ENCODE measurements around the gene C19orf81.

C19orf81 gene

DNA sequence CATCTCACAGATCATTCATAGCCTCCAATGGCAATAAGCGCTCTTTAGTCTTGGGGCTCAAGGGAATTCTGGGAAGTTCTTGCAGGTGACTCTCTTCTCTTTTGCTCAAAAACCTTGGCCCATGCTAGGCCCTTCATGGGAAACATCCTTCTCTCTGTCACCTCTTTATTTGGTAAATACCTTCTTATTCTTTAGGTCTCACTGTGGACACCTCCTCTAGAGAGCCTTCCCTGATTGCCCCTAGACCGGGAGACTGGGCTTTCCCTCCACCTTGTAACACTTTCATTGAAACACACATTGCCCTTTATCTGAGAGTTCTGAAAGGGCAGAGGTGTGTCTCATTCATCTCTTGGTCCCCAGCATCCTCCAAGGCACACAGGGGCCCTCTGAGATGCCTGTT, 1.9 kb downstream of the C19orf81 start:
- H3K4me1 ChIP-seq (ENCODE audit: low read depth, poor library complexity, severe bottlenecking): no peaks in the 10 kb centered on the region
- TF ChIP-seq, protein P1, sequence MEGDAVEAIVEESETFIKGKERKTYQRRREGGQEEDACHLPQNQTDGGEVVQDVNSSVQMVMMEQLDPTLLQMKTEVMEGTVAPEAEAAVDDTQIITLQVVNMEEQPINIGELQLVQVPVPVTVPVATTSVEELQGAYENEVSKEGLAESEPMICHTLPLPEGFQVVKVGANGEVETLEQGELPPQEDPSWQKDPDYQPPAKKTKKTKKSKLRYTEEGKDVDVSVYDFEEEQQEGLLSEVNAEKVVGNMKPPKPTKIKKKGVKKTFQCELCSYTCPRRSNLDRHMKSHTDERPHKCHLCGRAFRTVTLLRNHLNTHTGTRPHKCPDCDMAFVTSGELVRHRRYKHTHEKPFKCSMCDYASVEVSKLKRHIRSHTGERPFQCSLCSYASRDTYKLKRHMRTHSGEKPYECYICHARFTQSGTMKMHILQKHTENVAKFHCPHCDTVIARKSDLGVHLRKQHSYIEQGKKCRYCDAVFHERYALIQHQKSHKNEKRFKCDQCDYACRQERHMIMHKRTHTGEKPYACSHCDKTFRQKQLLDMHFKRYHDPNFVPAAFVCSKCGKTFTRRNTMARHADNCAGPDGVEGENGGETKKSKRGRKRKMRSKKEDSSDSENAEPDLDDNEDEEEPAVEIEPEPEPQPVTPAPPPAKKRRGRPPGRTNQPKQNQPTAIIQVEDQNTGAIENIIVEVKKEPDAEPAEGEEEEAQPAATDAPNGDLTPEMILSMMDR (conservative IDR thresholded peaks at IDR 0.05; ENCODE audit: low read depth, low read length): no peak
- H3K27me3 ChIP-seq (ENCODE audit: insufficient read depth, low read depth): no peaks in the 10 kb centered on the region; the same call in 1 of the 2 replicates
- H3K4me3 ChIP-seq (IDR thresholded peaks at IDR 0.05; ENCODE audit: insufficient read depth, low read depth, low read length): no peak overlapping the region
- H3K9ac ChIP-seq: no peak overlapping the region
- H4K20me1 ChIP-seq (ENCODE audit: insufficient read depth): no peaks in the 10 kb centered on the region
- H3K79me2 ChIP-seq (ENCODE audit: insufficient read depth, low read depth): no peaks in the 10 kb centered on the region
- no peak overlapping the region for H3K27ac ChIP-seq
- H3K36me3 ChIP-seq (ENCODE audit: insufficient read depth): no peaks in the 10 kb centered on the region
- no peak overlapping the region for H2AFZ ChIP-seq (ENCODE audit: low read depth)
- H3K4me2 ChIP-seq: no peak overlapping the region

DNA sequence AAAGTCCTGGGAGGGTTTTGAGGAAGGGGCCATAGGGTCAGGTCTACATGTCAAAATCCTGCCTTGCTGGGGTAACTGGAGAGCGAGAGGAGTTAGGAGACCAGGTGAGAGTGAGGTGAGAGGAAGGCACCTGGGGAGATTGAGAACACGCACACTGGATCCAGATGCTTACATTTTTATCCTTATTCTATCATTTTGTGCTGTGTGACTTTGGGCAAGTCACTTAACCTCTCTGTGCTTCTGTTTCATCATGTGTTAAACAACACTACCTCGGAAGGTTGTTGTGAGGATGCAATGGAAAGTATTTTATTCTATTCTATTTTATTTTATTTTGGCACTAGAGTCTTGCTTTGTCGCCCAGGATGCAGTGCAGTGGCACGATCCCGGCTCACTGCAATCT, 3.5 kb downstream of the C19orf81 start:
- Histone ChIP-seq H3K79me2 (ENCODE audit: insufficient read depth, low read depth) (no peaks in the 10 kb centered on the region), H4K20me1 (ENCODE audit: insufficient read depth) (no peaks in the 10 kb centered on the region), H3K36me3 (ENCODE audit: insufficient read depth) (no peaks in the 10 kb centered on the region), H3K4me1 (ENCODE audit: low read depth, poor library complexity, severe bottlenecking) (no peaks in the 10 kb centered on the region), H3K27me3 (ENCODE audit: insufficient read depth, low read depth) (no peaks in the 10 kb centered on the region; the same call in 1 of the 2 replicates), H3K27ac (no peak overlapping the region), H3K4me3 (IDR thresholded peaks at IDR 0.05; ENCODE audit: insufficient read depth, low read depth, low read length) (no peak overlapping the region), H2AFZ (ENCODE audit: low read depth) (no peak overlapping the region), H3K4me2 (no peak overlapping the region), H3K9ac (no peak overlapping the region)
- TF ChIP-seq, protein P1 (conservative IDR thresholded peaks at IDR 0.05; ENCODE audit: low read depth, low read length): no peak

DNA sequence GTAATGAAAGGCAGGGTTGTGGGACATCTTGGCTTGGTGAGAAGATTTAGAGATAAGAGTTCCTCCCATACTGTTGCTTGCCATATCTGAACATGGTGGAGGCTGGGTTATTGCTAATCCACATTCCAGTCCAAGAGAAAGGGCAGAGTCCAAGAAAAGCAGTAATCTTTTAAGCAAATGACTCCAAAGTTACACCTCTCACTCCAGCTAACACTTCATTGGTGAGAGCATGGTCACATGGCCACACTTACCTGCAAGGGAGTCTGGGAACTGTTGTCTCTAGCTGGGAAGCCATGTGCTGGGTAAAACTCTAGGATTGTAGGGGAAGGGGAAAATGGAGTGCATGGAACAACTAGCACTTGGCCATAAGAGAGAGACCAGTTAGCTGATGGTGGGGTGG, 5.6 kb downstream of the C19orf81 start:
- no peaks in the 10 kb centered on the region; the same call in 1 of the 2 replicates for H3K27me3 ChIP-seq (ENCODE audit: insufficient read depth, low read depth)
- no peak overlapping the region for H3K4me2 ChIP-seq

DNA sequence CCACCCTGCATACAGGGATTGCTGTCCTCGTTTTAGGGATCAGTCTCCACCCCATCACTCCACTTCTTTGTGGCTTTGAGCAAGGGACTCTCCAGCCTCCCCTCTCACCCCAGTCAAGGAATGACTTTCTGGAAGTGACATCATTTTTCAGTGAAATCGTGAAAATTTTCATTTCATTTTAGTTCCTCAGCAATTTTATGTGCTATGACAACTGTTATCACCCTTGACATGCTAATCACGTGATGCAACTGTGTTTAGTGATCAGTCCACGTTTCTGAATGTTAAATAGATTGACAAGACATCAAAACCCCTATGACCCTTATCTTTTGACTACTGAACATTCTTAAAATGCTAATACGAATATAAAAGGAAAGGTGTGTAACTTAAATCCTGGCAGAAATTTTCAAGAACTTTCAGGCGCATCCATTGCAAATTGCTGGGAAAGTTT, 8.0 kb downstream of the C19orf81 start:
- Histone ChIP-seq H3K4me3 (IDR thresholded peaks at IDR 0.05; ENCODE audit: insufficient read depth, low read depth, low read length) (no peak overlapping the region), H3K4me2 (no peak overlapping the region)

More for the DNA sequence above, 5.6 kb downstream of the C19orf81 start:
- Histone ChIP-seq H3K4me1 (ENCODE audit: low read depth, poor library complexity, severe bottlenecking) (no peaks in the 10 kb centered on the region), H2AFZ (ENCODE audit: low read depth) (no peak overlapping the region), H3K27ac (no peak overlapping the region), H3K36me3 (ENCODE audit: insufficient read depth) (no peaks in the 10 kb centered on the region), H3K4me3 (IDR thresholded peaks at IDR 0.05; ENCODE audit: insufficient read depth, low read depth, low read length) (no peak overlapping the region), H4K20me1 (ENCODE audit: insufficient read depth) (no peaks in the 10 kb centered on the region), H3K9ac (no peak overlapping the region), H3K79me2 (ENCODE audit: insufficient read depth, low read depth) (no peaks in the 10 kb centered on the region)
- TF ChIP-seq, protein P1 (conservative IDR thresholded peaks at IDR 0.05; ENCODE audit: low read depth, low read length): no peak

More for the DNA sequence above, 8.0 kb downstream of the C19orf81 start:
- no peaks in the 10 kb centered on the region for H3K4me1 ChIP-seq (ENCODE audit: low read depth, poor library complexity, severe bottlenecking)
- no peaks in the 10 kb centered on the region for H3K36me3 ChIP-seq (ENCODE audit: insufficient read depth)
- TF ChIP-seq, protein P1 (conservative IDR thresholded peaks at IDR 0.05; ENCODE audit: low read depth, low read length): no peak
- H4K20me1 ChIP-seq (ENCODE audit: insufficient read depth): no peaks in the 10 kb centered on the region
- no peak overlapping the region for H3K27ac ChIP-seq
- H3K27me3 ChIP-seq (ENCODE audit: insufficient read depth, low read depth): no peaks in the 10 kb centered on the region; the same call in 1 of the 2 replicates
- no peak overlapping the region for H2AFZ ChIP-seq (ENCODE audit: low read depth)
- no peak overlapping the region for H3K9ac ChIP-seq
- no peaks in the 10 kb centered on the region for H3K79me2 ChIP-seq (ENCODE audit: insufficient read depth, low read depth)
